ENCODE results near the gene SUGCT. TPM values are rescaled to one million over a fixed set of nuclear protein-coding genes. Genes with fewer than 3 reads are reported as not detected.

SUGCT gene
- total RNA-seq, 1 experiment from 2014 or later: 5.4 TPM

DNA sequence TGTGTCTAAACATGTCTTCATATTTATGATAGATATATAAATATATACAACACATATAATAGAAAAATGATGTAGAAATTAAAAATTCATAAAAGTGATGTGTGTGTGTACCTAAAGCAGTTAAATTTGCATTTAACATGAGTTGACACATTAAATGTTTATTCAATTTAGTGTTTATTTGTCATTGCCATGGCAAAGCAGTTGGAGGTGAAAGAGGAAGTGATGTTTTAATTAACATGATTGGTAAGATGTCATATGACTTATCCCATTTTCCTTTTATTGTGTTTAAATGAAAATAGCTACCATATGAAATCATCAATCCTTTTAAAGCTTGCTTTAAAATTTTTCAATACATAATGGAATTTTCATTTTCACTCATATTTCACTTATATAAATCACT lies 452.6 kb downstream of the SUGCT start:
- no peak overlapping the region for H2BK12ac ChIP-seq (ENCODE audit: insufficient read length, low read depth, low read length)
- no peaks in the 10 kb centered on the region for H3K79me2 ChIP-seq (ENCODE audit: insufficient read depth, low read length)
- no peak overlapping the region for H3K4me2 ChIP-seq (ENCODE audit: insufficient read depth, insufficient read length, low read length)
- H3K18ac ChIP-seq (ENCODE audit: insufficient read length, low read depth, low read length): no peak overlapping the region
- H2BK15ac ChIP-seq (ENCODE audit: low read depth, low read length): no peak overlapping the region
- H3K27ac Mint-ChIP-seq: no peak overlapping the region
- H4K91ac ChIP-seq (ENCODE audit: insufficient read length, low read depth, low read length): no peak overlapping the region
- TF ChIP-seq, protein P1, sequence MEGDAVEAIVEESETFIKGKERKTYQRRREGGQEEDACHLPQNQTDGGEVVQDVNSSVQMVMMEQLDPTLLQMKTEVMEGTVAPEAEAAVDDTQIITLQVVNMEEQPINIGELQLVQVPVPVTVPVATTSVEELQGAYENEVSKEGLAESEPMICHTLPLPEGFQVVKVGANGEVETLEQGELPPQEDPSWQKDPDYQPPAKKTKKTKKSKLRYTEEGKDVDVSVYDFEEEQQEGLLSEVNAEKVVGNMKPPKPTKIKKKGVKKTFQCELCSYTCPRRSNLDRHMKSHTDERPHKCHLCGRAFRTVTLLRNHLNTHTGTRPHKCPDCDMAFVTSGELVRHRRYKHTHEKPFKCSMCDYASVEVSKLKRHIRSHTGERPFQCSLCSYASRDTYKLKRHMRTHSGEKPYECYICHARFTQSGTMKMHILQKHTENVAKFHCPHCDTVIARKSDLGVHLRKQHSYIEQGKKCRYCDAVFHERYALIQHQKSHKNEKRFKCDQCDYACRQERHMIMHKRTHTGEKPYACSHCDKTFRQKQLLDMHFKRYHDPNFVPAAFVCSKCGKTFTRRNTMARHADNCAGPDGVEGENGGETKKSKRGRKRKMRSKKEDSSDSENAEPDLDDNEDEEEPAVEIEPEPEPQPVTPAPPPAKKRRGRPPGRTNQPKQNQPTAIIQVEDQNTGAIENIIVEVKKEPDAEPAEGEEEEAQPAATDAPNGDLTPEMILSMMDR (conservative IDR thresholded peaks at IDR 0.05): no peak
- peaks cover 0 to 5% of the 10 kb centered on the region in 2 experiments; a peak in 3 of 5 replicates for H3K9me3 Mint-ChIP-seq
- H3K27me3 ChIP-seq (ENCODE audit: insufficient read depth, low read length): no peaks in the 10 kb centered on the region
- no peak overlapping the region for H3K23ac ChIP-seq (ENCODE audit: insufficient read length, low read depth, low read length)
- no peak overlapping the region for H2BK5ac ChIP-seq (ENCODE audit: insufficient read length, low read length)
- H2BK120ac ChIP-seq (ENCODE audit: low read depth, low read length, poor library complexity, severe bottlenecking): no peak overlapping the region
- H4K20me1 ChIP-seq (ENCODE audit: control insufficient read depth, insufficient read depth, insufficient read length): no peaks in the 10 kb centered on the region
- no peak overlapping the region for H3T11ph ChIP-seq (ENCODE audit: low read length)
- no peak overlapping the region for H3K4ac ChIP-seq (ENCODE audit: low read depth, low read length)
- no peaks in the 10 kb centered on the region for H3K79me1 ChIP-seq (ENCODE audit: insufficient read depth, low read depth, low read length, poor library complexity, severe bottlenecking)
- no peaks in the 10 kb centered on the region for H3K9me3 ChIP-seq (ENCODE audit: control insufficient read depth, low read depth, low read length)
- peaks cover 14 to 17% of the 10 kb centered on the region in 2 experiments for H3K4me1 Mint-ChIP-seq
- no peaks in the 10 kb centered on the region; the same call in 1 of the 2 replicates for H3K4me1 ChIP-seq (ENCODE audit: insufficient read depth, low read length)
- no peak overlapping the region for H3K14ac ChIP-seq (ENCODE audit: insufficient read depth, low read length)
- no peaks in the 10 kb centered on the region for H3K27me3 Mint-ChIP-seq (ENCODE audit: low read depth)
- H3K23me2 ChIP-seq (ENCODE audit: insufficient read length, low read depth, low read length, poor library complexity, severe bottlenecking): no peaks in the 10 kb centered on the region
- no peak overlapping the region for H4K8ac ChIP-seq (replicated peaks; ENCODE audit: insufficient read length, low read depth, low read length)
- no peak overlapping the region for H3K27ac ChIP-seq (ENCODE audit: insufficient read length, low read depth, low read length)
- H3K9ac ChIP-seq (ENCODE audit: extremely low read depth, insufficient read length, low read length): no peak overlapping the region
- H3K56ac ChIP-seq (ENCODE audit: insufficient read length, low read depth, low read length): no peak overlapping the region
- no peak overlapping the region for H2AK5ac ChIP-seq (ENCODE audit: insufficient read length, low read length)
- H2BK20ac ChIP-seq (ENCODE audit: low read depth, low read length, poor library complexity, severe bottlenecking): no peak overlapping the region
- no peak for DNase-seq
- H3K36me3 Mint-ChIP-seq (ENCODE audit: insufficient read depth in 1 of 3, low read depth in 3 of 3): peaks cover 0 to 4% (median 0%) of the 10 kb centered on the region in 3 experiments; a peak in 2 of 7 replicates
- H4K5ac ChIP-seq (ENCODE audit: insufficient read length, low read depth, low read length): no peak overlapping the region
- no peak overlapping the region for H2AFZ ChIP-seq (ENCODE audit: low read length)
- no peak overlapping the region for H3K4me3 Mint-ChIP-seq
